ENCODE measurements around the gene CBLN3. TPM values are rescaled to one million over a fixed set of nuclear protein-coding genes. Genes with fewer than 3 reads are reported as not detected.

CBLN3 gene
- total and polyA plus RNA-seq, 2 of the 4 experiments (the other 2 are of a cell fraction): 0.72 to 4.5 TPM

GRCh38 chr14:24422261-24422660 is 7.2 kb downstream of the CBLN3 start:
- WGBS, 2 experiments (ENCODE audit: extremely low coverage in 2 of 2, insufficient read length in 1 of 2): 86% methylated on average over 4 of the region's 4 CpGs; no CpG with 5 or more reads in 1 of the 2 experiments
- H3K56ac ChIP-seq (ENCODE audit: extremely low read depth, insufficient read depth, low read length): no peak overlapping the region
- no peak overlapping the region for H2BK5ac ChIP-seq (ENCODE audit: low read depth, low read length, poor library complexity, severe bottlenecking)
- POLR2A ChIA-PET (ENCODE audit: unreplicated experiment): no interaction called here
- in situ Hi-C loops (cut with MboI; ENCODE audit: low sequenced_read_pairs) (no loop called here), intact Hi-C loops (cut with micrococcal nuclease) (no loop called here), dilution Hi-C loops (cut with HindIII; ENCODE audit: low sequenced_read_pairs, unreplicated experiment) (no loop called here)
- H4K8ac ChIP-seq (ENCODE audit: low read depth in 2 of 2, low read length in 2 of 2): no peak overlapping the region
- no peak overlapping the region for H3K27ac ChIP-seq (ENCODE audit: insufficient read depth, low read length)
- no peak for ATAC-seq (ENCODE audit: low read depth)
- H3K9me1 ChIP-seq (ENCODE audit: insufficient read depth, low read length): peaks cover 3% of the 10 kb centered on the region; the same call in 1 of the 2 replicates
- no peak overlapping the region for H2AFZ ChIP-seq (replicated peaks; ENCODE audit: low read length, poor library complexity)
- H3K36me3 ChIP-seq (ENCODE audit: control insufficient read depth, insufficient read depth, low read length): no peaks in the 10 kb centered on the region
- no TSS peak for BruUV-seq (replicated peaks)
- H3K9me3 ChIP-seq (ENCODE audit: control insufficient read depth, insufficient read depth, low read length): no peaks in the 10 kb centered on the region
- no peaks in the 10 kb centered on the region for H4K20me1 ChIP-seq (ENCODE audit: insufficient read depth, low read length)
- no peak overlapping the region for H4K5ac ChIP-seq (ENCODE audit: low read depth, low read length)
- H3K4me3 ChIP-seq (ENCODE audit: insufficient read depth, low read depth, low read length): no peak overlapping the region
- DNase-seq: no peak
- H4K91ac ChIP-seq (ENCODE audit: insufficient read depth, low read depth, low read length): no peak overlapping the region
- H2AK5ac ChIP-seq (ENCODE audit: low read depth, low read length): no peak overlapping the region
- CTCF ChIA-PET: interaction anchor here (1.0 to 1.4 kb wide), 2 partner anchors 10 to 11 kb away, joined by 3 to 4 read pairs; no protein-coding TSS in a partner anchor
- H3K27me3 ChIP-seq (ENCODE audit: control insufficient read depth, insufficient read depth, low read length): peaks cover 29% of the 10 kb centered on the region
- no peaks in the 10 kb centered on the region for H3K4me1 ChIP-seq (ENCODE audit: control insufficient read depth, insufficient read depth, low read length)
- H3K4ac ChIP-seq (ENCODE audit: low read depth, low read length): no peak overlapping the region
- no peak overlapping the region for H2BK120ac ChIP-seq (ENCODE audit: low read depth, low read length)
- no peak overlapping the region for H3K18ac ChIP-seq (ENCODE audit: low read depth, low read length)
- no peak overlapping the region for H2BK15ac ChIP-seq (ENCODE audit: low read depth, low read length)
- H3K4me2 ChIP-seq (ENCODE audit: low read depth, low read length): no peak overlapping the region
- no peaks in the 10 kb centered on the region for H3K79me1 ChIP-seq (ENCODE audit: low read depth in 1 of 2, low read length in 2 of 2)
- no peak overlapping the region for H2AK9ac ChIP-seq (replicated peaks; ENCODE audit: low read depth, low read length, poor library complexity)
- H3K14ac ChIP-seq (replicated peaks; ENCODE audit: low read depth, low read length): no peak overlapping the region
- H3K9ac ChIP-seq (ENCODE audit: low read depth, low read length): no peak overlapping the region
- no peak overlapping the region for H2BK20ac ChIP-seq (ENCODE audit: low read depth, low read length)
- no peak for TF ChIP-seq RCOR1 (IDR thresholded peaks at IDR 0.05; ENCODE audit: insufficient replicate concordance, low read length)
- TF ChIP-seq NFE2L2 (IDR thresholded peaks at IDR 0.05; ENCODE audit: low read depth, low read length): no peak
- no peak for TF ChIP-seq CTCF (conservative IDR thresholded peaks at IDR 0.05; ENCODE audit: low read depth, low read length)
- TF ChIP-seq MAZ (IDR thresholded peaks at IDR 0.05; ENCODE audit: borderline replicate concordance, low read depth, low read length): no peak
- no peak for TF ChIP-seq MXI1 (IDR thresholded peaks at IDR 0.05; ENCODE audit: borderline replicate concordance, low read depth, low read length)
- TF ChIP-seq POLR2A (IDR thresholded peaks at IDR 0.05; ENCODE audit: low read depth, low read length): no peak
- TF ChIP-seq BHLHE40 (IDR thresholded peaks at IDR 0.05; ENCODE audit: low read depth, low read length): no peak
- no peak overlapping the region for H3K23ac ChIP-seq (ENCODE audit: low read depth, low read length)

All from IMR-90 (cell line).